ENCODE measurements around the gene ITGA11. TPM values are rescaled to one million over a fixed set of nuclear protein-coding genes. Genes with fewer than 3 reads are reported as not detected.
A peak's percentile ranks its signal among the peaks of the same experiment; 100 is the strongest.

The ITGA11 gene
- total and polyA plus RNA-seq, 2 of the 4 experiments (the other 2 are of a cell fraction), result 4.1 to 6.6 TPM

- no peak for TF ChIP-seq POLR2A (IDR thresholded peaks at IDR 0.05; ENCODE audit: low read depth, low read length)
Measured at GRCh38 chr15:68430471-68431036, 1.4 kb downstream of the ITGA11 start (continued).

GRCh38 chr15:68429691-68430470 is 2.1 kb downstream of the ITGA11 start:
- intact Hi-C loops (cut with micrococcal nuclease), result loop anchor here (5.0 kb wide), 1 partner anchor 123 kb away; no protein-coding TSS in a partner anchor

More at GRCh38 chr15:68429691-68430470, 2.1 kb downstream of the ITGA11 start:
- in situ Hi-C loops (cut with MboI; ENCODE audit: low sequenced_read_pairs), result no loop called here
- H3K27me3 ChIP-seq (ENCODE audit: control insufficient read depth, insufficient read depth, low read length), result peaks cover 26% of the 10 kb centered on the region
- POLR2A ChIA-PET (ENCODE audit: unreplicated experiment), result no interaction called here
- ATAC-seq (ENCODE audit: low read depth), result no peak
- no peaks in the 10 kb centered on the region for H3K9me3 ChIP-seq (ENCODE audit: control insufficient read depth, insufficient read depth, low read length)
- H3K36me3 ChIP-seq (ENCODE audit: control insufficient read depth, insufficient read depth, low read length), result no peaks in the 10 kb centered on the region
- DNase-seq, result no peak
- H3K23ac ChIP-seq (ENCODE audit: low read depth, low read length), result peak overlapping the region; percentile 44
- H2BK15ac ChIP-seq (ENCODE audit: low read depth, low read length), result no peak overlapping the region; the same call in 2 of the 3 replicates
- H3K9me1 ChIP-seq (ENCODE audit: insufficient read depth, low read length), result peaks cover 17% of the 10 kb centered on the region
- H3K4me1 ChIP-seq (ENCODE audit: control insufficient read depth, insufficient read depth, low read length), result peaks cover 15% of the 10 kb centered on the region
- no peak overlapping the region; the same call in 1 of the 2 replicates for H4K91ac ChIP-seq (ENCODE audit: insufficient read depth, low read depth, low read length)
- H4K8ac ChIP-seq (ENCODE audit: low read depth in 2 of 2, low read length in 2 of 2), result no peak overlapping the region; a peak in 1 of 4 replicates
- no TSS peak for BruUV-seq (replicated peaks)
- WGBS, 2 experiments (ENCODE audit: extremely low coverage in 2 of 2, insufficient read length in 1 of 2), result 76% methylated on average over 3 of the region's 5 CpGs; no CpG with 5 or more reads in 1 of the 2 experiments
- TF ChIP-seq MAFK (IDR thresholded peaks at IDR 0.05; ENCODE audit: low read depth, low read length) (no peak), MAZ (IDR thresholded peaks at IDR 0.05; ENCODE audit: borderline replicate concordance, low read depth, low read length) (no peak), SMC3 (IDR thresholded peaks at IDR 0.05; ENCODE audit: low read depth, low read length) (no peak), RCOR1 (IDR thresholded peaks at IDR 0.05; ENCODE audit: insufficient replicate concordance, low read length) (no peak), MXI1 (IDR thresholded peaks at IDR 0.05; ENCODE audit: borderline replicate concordance, low read depth, low read length) (no peak), FOS (IDR thresholded peaks at IDR 0.05; ENCODE audit: low read depth, low read length) (no peak), CHD1 (IDR thresholded peaks at IDR 0.05; ENCODE audit: low read depth, low read length) (no peak), BHLHE40 (IDR thresholded peaks at IDR 0.05; ENCODE audit: low read depth, low read length) (no peak), NFE2L2 (IDR thresholded peaks at IDR 0.05; ENCODE audit: low read depth, low read length) (no peak), POLR2A (IDR thresholded peaks at IDR 0.05; ENCODE audit: low read depth, low read length) (no peak)
- TF ChIP-seq, protein P1, sequence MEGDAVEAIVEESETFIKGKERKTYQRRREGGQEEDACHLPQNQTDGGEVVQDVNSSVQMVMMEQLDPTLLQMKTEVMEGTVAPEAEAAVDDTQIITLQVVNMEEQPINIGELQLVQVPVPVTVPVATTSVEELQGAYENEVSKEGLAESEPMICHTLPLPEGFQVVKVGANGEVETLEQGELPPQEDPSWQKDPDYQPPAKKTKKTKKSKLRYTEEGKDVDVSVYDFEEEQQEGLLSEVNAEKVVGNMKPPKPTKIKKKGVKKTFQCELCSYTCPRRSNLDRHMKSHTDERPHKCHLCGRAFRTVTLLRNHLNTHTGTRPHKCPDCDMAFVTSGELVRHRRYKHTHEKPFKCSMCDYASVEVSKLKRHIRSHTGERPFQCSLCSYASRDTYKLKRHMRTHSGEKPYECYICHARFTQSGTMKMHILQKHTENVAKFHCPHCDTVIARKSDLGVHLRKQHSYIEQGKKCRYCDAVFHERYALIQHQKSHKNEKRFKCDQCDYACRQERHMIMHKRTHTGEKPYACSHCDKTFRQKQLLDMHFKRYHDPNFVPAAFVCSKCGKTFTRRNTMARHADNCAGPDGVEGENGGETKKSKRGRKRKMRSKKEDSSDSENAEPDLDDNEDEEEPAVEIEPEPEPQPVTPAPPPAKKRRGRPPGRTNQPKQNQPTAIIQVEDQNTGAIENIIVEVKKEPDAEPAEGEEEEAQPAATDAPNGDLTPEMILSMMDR (conservative IDR thresholded peaks at IDR 0.05; ENCODE audit: low read depth, low read length), result no peak
- H4K20me1 ChIP-seq (ENCODE audit: insufficient read depth, low read length), result peaks cover 27% of the 10 kb centered on the region; the same call in 1 of the 2 replicates
- H2BK120ac ChIP-seq (ENCODE audit: low read depth, low read length), result no peak overlapping the region
- H3K56ac ChIP-seq (ENCODE audit: extremely low read depth, insufficient read depth, low read length), result no peak overlapping the region
- no peak overlapping the region for H2AFZ ChIP-seq (replicated peaks; ENCODE audit: low read length, poor library complexity)
- dilution Hi-C loops (cut with HindIII; ENCODE audit: low sequenced_read_pairs, unreplicated experiment), result no loop called here
- H2AK9ac ChIP-seq (replicated peaks; ENCODE audit: low read depth, low read length, poor library complexity), result no peak overlapping the region
- H2AK5ac ChIP-seq (ENCODE audit: low read depth, low read length), result peak overlapping the region; percentile 17; the same call in 1 of the 2 replicates
- H3K9ac ChIP-seq (ENCODE audit: low read depth, low read length), result no peak overlapping the region
- H3K18ac ChIP-seq (ENCODE audit: low read depth, low read length), result no peak overlapping the region
- CTCF ChIA-PET, result no interaction called here
- peaks cover 4 to 54% of the 10 kb centered on the region in 2 experiments; a peak in 3 of 4 replicates for H3K79me1 ChIP-seq (ENCODE audit: low read depth in 1 of 2, low read length in 2 of 2)
- no peak overlapping the region for H4K5ac ChIP-seq (ENCODE audit: low read depth, low read length)
- H3K4me3 ChIP-seq (ENCODE audit: insufficient read depth, low read depth, low read length), result no peak overlapping the region
- peak overlapping the region; percentile 8; the same call in 1 of the 2 replicates for H3K4ac ChIP-seq (ENCODE audit: low read depth, low read length)
- no peak overlapping the region for H3K27ac ChIP-seq (ENCODE audit: insufficient read depth, low read length)
- H2BK5ac ChIP-seq (ENCODE audit: low read depth, low read length, poor library complexity, severe bottlenecking), result no peak overlapping the region
- H3K14ac ChIP-seq (replicated peaks; ENCODE audit: low read depth, low read length), result peak overlapping the region; percentile 43
- peak overlapping the region; percentile 89; the same call in 1 of the 2 replicates for H3K4me2 ChIP-seq (ENCODE audit: low read depth, low read length)
- no peak overlapping the region for H2BK20ac ChIP-seq (ENCODE audit: low read depth, low read length)

All from IMR-90 (cell line).